Endodermal cell (in vitro differentiated cells): ENCODE results near the gene MACROD1. TPM values are rescaled to one million over a fixed set of nuclear protein-coding genes. Genes with fewer than 3 reads are reported as not detected.

ENCODE experiments used
- DNase-seq: peaks from one replicate; pipeline ENCODE4 v3.0.0-alpha.2; 2017
- H3K27ac ChIP-seq: 2 replicates; pipeline ENCODE4 v1.5.1; 2013; ENCODE audit warnings: mild to moderate bottlenecking, low read depth, low read length, moderate library complexity
- H3K27me3 ChIP-seq: 2 replicates; pipeline ENCODE4 v1.6.1; 2013; ENCODE audit warnings: mild to moderate bottlenecking, low read length, moderate library complexity; ENCODE audit not compliant: insufficient read depth, control insufficient read depth, poor library complexity, severe bottlenecking
- H3K36me3 ChIP-seq: 2 replicates; pipeline ENCODE4 v1.7.0; 2013; ENCODE audit warnings: mild to moderate bottlenecking, low read length, moderate library complexity; ENCODE audit not compliant: control insufficient read depth, insufficient read depth
- H3K4me1 ChIP-seq: one replicate; pipeline ENCODE4 v1.7.0; 2013; ENCODE audit warnings: low read length; ENCODE audit not compliant: control insufficient read depth, insufficient read depth
- H3K4me3 ChIP-seq: 2 replicates; pipeline ENCODE4 v1.5.1; 2013; ENCODE audit warnings: mild to moderate bottlenecking, low read length, moderate library complexity
- H3K9ac ChIP-seq: 2 replicates; pipeline ENCODE4 v1.6.1; 2013; ENCODE audit warnings: mild to moderate bottlenecking, low read length, moderate library complexity; ENCODE audit not compliant: poor library complexity, severe bottlenecking; ENCODE audit errors: extremely low read depth
- H3K9me3 ChIP-seq: 2 replicates; pipeline ENCODE4 v1.6.1; 2013; ENCODE audit warnings: mild to moderate bottlenecking, low read length, moderate library complexity; ENCODE audit not compliant: control insufficient read depth
- H3K27ac Mint-ChIP-seq: 2 replicates; pipeline ENCODE4 v1.8.0; 2020; ENCODE audit warnings: mixed read lengths
- H3K27me3 Mint-ChIP-seq: 2 replicates; pipeline ENCODE4 v1.8.0; 2021; ENCODE audit warnings: mild to moderate bottlenecking, mixed read lengths; ENCODE audit not compliant: insufficient read depth
- H3K36me3 Mint-ChIP-seq: 2 replicates; pipeline ENCODE4 v1.8.0; 2020; ENCODE audit warnings: low read depth, mixed read lengths
- H3K4me1 Mint-ChIP-seq: 2 replicates; pipeline ENCODE4 v1.8.0; 2020; ENCODE audit warnings: mixed read lengths
- H3K4me3 Mint-ChIP-seq: 2 replicates; pipeline ENCODE4 v1.8.0; 2020; ENCODE audit warnings: mild to moderate bottlenecking, moderate library complexity, mixed read lengths
- H3K9me3 Mint-ChIP-seq: 2 replicates; pipeline ENCODE4 v1.8.0; 2020; ENCODE audit warnings: mild to moderate bottlenecking, mixed read lengths
- WGBS, 2 experiments: methylation state at CpG; one replicate each; pipeline versions ENCODE4 v1.1.5 to v1.1.7; 2013; ENCODE audit warnings: missing lambda C conversion rate in 2 of 2, mixed read lengths in 1 of 2; ENCODE audit not compliant: insufficient coverage in 1 of 2, insufficient read length in 1 of 2; 5-methylcytosine and 5-hydroxymethylcytosine counted together
- total RNA-seq, 2 donors: library from RNA; stranded (reverse); fragmentation: NEBNext Ultra II Directional in 1 of 2; extraction: Animal tissue kit (Norgen Biotek cat#: 25700) in 1 of 2; gene quantifications; 2 replicates in 1 of 2; 3 replicates in 1 of 2; pipeline ENCODE4 v1.2.1, GENCODE V29; 2021
- TF ChIP-seq, protein P1 (sequence below): fragments of 200-600 bp; sonication (generic); conservative IDR thresholded peaks from 2 replicates; pipeline ENCODE4 v1.5.0; 2021; ENCODE audit warnings: antibody characterized with exemption, mild to moderate bottlenecking

MACROD1 gene
- total RNA-seq, 2 donors from 2014 or later, result 23.0 to 41.9 TPM

DNA sequence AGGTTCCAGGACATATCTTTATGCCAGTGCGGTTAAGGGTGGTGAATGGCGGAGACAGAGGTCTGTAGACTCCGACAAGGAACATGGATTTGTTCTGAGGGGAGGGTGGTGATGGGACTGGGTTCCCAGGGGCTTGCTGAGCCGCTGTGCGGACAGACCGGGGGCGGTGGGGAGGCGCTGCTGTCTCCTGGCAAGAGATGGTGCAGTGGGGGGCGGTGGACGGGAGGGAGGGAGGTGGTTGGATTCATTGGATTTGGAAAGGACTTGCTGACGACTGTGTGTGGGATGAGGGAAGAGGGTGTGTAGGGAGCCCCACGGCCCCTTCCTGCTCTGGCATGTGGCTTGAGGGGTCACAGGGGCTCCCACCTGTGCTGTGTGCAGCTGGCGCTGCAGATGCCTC, 87.0 kb downstream of the MACROD1 start:
- Mint-ChIP-seq H3K27me3 (peaks cover 48% of the 10 kb centered on the region), H3K4me1 (no peaks in the 10 kb centered on the region), H3K9me3 (no peaks in the 10 kb centered on the region), H3K36me3 (no peaks in the 10 kb centered on the region), H3K4me3 (no peak overlapping the region), H3K27ac (no peak overlapping the region)
- Histone ChIP-seq H3K36me3 (no peaks in the 10 kb centered on the region), H3K9ac (no peak overlapping the region), H3K9me3 (no peaks in the 10 kb centered on the region), H3K27ac (no peak overlapping the region), H3K27me3 (no peaks in the 10 kb centered on the region), H3K4me3 (no peak overlapping the region), H3K4me1 (no peaks in the 10 kb centered on the region)
- 83 to 97% methylated on average over 5 to 13 of the region's 13 CpGs for WGBS, 2 experiments
- no peak for DNase-seq
- TF ChIP-seq, protein P1, sequence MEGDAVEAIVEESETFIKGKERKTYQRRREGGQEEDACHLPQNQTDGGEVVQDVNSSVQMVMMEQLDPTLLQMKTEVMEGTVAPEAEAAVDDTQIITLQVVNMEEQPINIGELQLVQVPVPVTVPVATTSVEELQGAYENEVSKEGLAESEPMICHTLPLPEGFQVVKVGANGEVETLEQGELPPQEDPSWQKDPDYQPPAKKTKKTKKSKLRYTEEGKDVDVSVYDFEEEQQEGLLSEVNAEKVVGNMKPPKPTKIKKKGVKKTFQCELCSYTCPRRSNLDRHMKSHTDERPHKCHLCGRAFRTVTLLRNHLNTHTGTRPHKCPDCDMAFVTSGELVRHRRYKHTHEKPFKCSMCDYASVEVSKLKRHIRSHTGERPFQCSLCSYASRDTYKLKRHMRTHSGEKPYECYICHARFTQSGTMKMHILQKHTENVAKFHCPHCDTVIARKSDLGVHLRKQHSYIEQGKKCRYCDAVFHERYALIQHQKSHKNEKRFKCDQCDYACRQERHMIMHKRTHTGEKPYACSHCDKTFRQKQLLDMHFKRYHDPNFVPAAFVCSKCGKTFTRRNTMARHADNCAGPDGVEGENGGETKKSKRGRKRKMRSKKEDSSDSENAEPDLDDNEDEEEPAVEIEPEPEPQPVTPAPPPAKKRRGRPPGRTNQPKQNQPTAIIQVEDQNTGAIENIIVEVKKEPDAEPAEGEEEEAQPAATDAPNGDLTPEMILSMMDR, result no peak

DNA sequence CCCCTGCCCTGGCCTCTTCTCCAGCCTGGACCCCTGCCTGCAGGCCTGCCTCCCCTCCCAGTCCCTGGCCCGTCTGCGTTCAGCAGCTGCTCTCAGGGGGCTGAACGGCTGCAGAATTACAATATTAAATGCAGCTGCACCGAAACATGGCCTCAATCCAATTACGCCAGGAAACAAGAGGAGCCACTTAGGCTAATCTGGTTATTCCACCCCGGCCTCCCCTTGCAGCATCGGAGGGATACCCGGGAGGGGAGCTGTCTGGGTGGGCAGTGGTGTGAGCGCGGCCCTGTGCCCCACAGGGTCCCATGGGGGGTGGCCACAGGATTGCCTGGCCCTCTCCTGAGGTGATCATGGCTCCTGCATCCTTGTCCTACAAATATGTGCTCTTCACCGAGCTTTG, 87.6 kb downstream of the MACROD1 start:
- no peaks in the 10 kb centered on the region for H3K4me1 Mint-ChIP-seq
- DNase-seq, result no peak
- H3K4me3 Mint-ChIP-seq, result no peak overlapping the region
- no peak overlapping the region for H3K27ac ChIP-seq
- TF ChIP-seq, protein P1, result no peak
- no peaks in the 10 kb centered on the region for H3K36me3 Mint-ChIP-seq
- H3K9me3 Mint-ChIP-seq, result no peaks in the 10 kb centered on the region
- no peaks in the 10 kb centered on the region for H3K27me3 ChIP-seq
- no peaks in the 10 kb centered on the region for H3K4me1 ChIP-seq
- H3K4me3 ChIP-seq, result no peak overlapping the region
- H3K36me3 ChIP-seq, result no peaks in the 10 kb centered on the region
- H3K9ac ChIP-seq, result no peak overlapping the region
- H3K27me3 Mint-ChIP-seq, result peaks cover 48% of the 10 kb centered on the region
- H3K27ac Mint-ChIP-seq, result no peak overlapping the region
- no peaks in the 10 kb centered on the region for H3K9me3 ChIP-seq
- 87 to 91% methylated on average over 8 to 11 of the region's 11 CpGs for WGBS, 2 experiments

DNA sequence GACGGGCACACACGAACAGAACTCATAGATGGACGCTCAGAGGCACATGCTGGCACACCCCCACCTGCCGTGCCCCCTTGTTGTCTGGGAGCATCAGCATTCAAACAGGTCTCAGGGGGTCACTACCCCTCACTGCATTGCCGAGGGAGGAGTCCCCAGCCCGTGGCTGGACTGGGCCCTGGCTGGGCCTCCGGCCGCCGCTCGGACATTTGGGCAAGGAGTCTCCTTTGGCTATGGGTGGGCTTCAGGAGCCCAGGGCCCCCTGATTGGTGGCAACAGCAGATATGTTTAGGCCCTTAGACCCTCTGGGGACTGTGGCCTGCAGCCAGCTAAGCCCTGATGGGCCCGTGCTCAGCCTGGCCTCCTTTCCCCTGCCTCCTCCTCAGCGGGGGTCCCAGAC, 88.3 kb downstream of the MACROD1 start:
- TF ChIP-seq, protein P1, result no peak
- 90 to 93% methylated on average over 9 to 12 of the region's 12 CpGs for WGBS, 2 experiments
- H3K27me3 Mint-ChIP-seq, result peaks cover 44% of the 10 kb centered on the region
- no peaks in the 10 kb centered on the region for H3K9me3 Mint-ChIP-seq
- H3K36me3 Mint-ChIP-seq, result no peaks in the 10 kb centered on the region
- no peaks in the 10 kb centered on the region for H3K4me1 Mint-ChIP-seq
- no peaks in the 10 kb centered on the region for H3K36me3 ChIP-seq
- H3K27me3 ChIP-seq, result no peaks in the 10 kb centered on the region
- DNase-seq, result no peak
- no peaks in the 10 kb centered on the region for H3K4me1 ChIP-seq
- no peak overlapping the region for H3K4me3 ChIP-seq
- no peak overlapping the region for H3K27ac Mint-ChIP-seq
- no peak overlapping the region for H3K9ac ChIP-seq
- no peaks in the 10 kb centered on the region for H3K9me3 ChIP-seq
- H3K27ac ChIP-seq, result peak overlapping the region; percentile 68
- H3K4me3 Mint-ChIP-seq, result no peak overlapping the region
